HG03095 (cell line): ENCODE results near the gene OR5A1.

Experiments used
- ATAC-seq: cut with Tn5 transposase; IDR thresholded peaks from one replicate; pipeline ENCODE4 v1.9.1; 2021; ENCODE audit warnings: moderate library complexity; ENCODE audit not compliant: unreplicated experiment

The OR5A1 gene

DNA sequence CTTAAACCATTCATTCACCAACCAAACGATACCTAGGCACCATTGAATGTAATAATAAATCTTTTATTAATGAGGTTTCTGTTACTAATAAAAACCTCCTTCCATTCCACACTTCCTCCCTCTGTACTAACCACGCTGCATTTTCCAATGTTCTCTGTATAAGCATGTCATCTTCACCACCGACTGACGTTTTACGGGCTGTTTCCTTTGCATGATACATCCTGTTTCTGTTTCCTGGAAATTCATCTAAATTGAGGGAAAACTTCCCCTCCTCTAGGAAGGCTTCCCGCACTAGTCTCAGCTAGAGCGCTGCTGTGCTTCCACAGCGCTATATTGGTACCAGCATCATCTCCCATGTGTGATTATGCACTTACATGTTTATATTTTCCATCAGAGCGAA is 38.9 kb downstream of the OR5A1 start:
- no peak for ATAC-seq

DNA sequence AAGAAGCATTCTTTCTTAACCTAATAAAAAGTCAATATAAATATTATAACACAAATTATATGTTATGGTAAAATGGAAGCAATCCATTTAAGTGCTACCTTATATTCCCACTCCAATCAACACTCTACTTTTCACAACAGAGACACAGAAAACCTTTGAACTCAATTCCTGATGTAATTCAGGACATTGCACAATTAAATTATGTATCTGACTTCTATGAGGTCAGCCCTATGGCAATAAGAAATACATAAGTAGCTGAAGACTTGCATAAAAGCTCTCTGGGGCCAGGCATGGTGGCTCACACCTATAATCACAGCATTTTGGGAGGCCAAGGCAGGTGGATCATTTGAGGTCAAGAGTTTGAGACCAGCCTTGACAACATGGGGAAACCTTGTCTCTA is 43.6 kb downstream of the OR5A1 start:
- ATAC-seq: no peak

DNA sequence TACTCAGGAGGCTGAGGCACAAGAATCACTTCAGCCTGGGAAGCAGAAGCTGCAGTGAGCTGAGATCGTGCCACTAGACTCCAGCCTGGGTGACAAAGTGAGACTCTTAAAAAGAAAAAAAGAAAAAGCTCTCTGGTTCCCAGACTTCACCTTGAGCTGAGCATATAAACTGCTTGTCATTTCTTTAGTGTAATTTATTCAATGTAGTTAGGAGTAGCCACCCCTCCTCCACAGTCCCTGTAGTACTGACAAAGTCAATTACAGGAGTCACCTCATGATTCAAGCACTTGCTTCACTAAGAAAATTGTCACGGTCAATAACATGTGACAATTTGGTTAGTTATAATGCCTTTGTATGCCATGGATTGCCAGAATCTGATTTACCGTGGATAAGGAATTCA is 44.1 kb downstream of the OR5A1 start:
- no peak for ATAC-seq
